UCSD-AML1 (cell line): ENCODE data around the gene GRK3.
"Not testable (repeated sequence)": the region's sequence is repeated elsewhere in the genome, so short reads cannot be mapped to it uniquely, and the experiment has no call there.

ENCODE experiments used
- DNase-seq: peaks from one replicate; lab custom pipeline; 2025; ENCODE audit not compliant: unreplicated experiment; lab: John Stamatoyannopoulos, UW

GRK3 gene

DNA sequence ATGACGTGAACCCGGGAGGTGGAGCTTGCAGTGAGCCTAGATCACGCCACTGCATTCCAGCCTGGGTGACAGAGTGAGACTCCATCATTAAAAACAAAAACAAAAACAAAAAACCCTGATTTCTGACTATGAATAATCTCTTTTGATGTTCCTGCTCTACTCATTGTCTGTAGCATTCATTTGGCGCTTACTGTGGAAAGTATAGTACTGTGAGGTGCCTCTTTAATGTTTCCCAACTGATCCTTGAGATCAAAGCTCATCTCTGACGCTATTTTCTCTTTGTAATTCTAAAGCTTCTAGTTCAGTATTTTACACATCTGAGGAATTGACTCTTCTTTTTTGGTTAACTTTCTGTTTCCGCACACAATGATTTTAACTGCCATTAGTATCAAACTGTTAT, 60.0 kb downstream of the GRK3 start:
- DNase-seq: no peak

DNA sequence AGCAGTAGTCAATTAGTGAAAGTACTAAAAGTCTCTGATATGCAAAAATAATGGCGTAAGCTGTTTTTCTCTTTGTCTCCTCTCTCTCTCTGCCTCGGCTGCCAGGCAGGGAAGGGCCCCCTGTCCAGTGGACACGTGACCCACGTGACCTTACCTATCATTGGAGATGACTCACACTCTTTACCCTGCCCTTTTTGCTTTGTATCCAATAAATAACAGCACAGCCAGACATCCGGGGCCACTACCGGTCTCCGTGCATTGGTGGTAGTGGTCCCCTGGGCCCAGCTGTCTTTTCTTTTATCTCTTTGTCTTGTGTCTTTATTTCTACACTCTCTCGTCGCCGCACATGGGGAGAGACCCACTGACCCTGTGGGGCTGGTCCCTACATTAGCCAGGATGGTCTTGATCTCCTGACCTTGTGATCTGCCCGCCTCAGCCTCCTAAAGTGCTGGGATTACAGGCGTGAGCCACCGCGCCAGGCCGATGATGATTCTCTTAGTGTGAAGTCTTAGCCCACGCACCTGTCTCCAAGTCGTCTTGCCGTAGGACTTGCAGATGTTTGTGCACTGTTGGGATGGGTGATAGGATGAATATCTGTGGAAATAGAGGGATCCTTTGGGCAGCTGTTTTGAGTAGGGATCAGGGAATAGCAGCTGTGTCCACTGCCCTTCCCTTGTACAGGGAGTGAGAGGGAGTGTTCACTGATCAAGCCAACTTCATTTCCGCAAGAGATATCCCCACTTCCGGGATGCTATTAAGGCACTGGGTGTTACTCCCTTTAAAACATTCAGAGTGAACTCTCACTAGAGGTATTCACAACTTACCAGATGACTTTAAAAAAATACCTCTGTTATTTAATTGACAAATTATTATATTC, 61.5 kb downstream of the GRK3 start:
- not testable (repeated sequence) for DNase-seq

DNA sequence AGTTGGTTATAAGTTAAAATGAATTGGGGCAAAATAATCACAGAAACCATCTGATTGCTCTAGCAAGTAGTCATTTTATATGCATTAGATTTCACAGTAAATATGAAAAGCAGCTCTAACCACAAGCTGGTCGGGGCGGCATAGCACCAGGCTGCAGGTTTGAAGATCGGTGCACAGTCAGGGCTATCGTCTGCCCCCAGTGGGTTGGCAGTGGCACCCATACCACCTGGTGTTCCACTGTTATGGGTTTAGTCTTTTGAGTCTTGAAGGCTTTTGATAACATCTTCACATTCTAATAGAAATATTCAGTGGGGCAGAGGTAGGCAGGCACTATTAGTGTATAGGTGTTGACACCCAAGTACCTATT, 62.1 kb downstream of the GRK3 start:
- no peak for DNase-seq

- no peak for DNase-seq
These were observed 62.9 kb downstream of the GRK3 start for GRCh38 chr22:25627271-25627852.

DNA sequence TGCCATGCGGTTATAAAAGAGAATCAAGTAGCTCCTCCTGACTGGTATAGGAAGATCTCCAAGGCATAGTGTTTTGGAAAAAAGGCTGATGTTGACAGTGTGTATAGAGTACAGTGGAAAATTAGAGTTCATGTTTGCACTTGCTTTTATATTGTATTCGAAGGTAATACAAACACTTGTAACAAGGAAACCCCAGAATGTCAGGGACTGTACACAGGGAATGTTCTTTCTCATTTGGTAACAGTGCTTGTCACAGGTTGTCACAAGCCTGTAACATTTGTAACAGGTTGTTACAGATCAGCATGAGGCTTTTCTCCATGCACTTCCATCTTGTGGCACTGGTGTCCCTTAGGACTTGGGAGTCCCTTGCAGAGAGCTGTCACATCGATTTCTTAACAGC, 64.0 kb downstream of the GRK3 start:
- no peak for DNase-seq

DNA sequence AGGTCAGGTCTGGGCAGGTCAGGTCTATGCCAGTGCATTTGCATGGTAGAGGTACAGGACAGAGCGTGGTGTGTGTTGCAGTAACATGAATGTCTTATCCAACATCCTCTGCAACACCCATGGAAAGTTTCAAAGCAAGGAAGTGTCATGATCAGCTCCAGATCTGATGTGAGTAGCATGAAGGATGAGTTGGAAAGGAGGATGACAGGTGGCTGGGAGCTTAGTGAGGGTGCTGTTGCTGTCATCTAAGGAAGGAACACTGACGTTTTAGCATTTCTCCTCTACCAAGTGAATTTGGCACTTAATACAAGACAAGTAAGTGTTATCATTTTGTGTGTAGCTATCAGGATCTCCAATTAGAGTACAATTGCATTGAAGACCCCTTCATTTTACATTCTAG, 65.1 kb downstream of the GRK3 start:
- no peak for DNase-seq

DNA sequence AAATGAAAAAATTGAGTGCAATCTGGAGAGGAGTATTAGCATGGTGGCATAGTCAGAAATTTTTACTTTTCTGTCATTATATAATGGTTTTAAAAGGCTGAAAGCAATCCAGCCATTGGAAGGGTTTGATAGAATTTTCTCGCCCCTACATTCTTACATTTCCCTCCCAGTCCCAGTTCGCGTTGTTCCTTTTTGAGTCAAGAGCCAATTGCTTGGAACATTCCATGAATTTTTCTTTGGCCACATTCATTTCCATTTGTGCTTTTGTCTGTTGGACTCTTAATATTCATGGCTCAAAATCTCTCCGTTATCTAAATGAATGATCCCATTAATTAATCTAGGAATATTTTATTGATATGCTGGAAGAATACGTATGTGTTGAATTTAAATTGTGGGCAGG, 66.0 kb downstream of the GRK3 start:
- no peak for DNase-seq

- DNase-seq: no peak
These were observed 71.8 kb downstream of the GRK3 start for GRCh38 chr22:25636323-25636722.

GRCh38 chr22:25637032-25637431, 72.6 kb downstream of the GRK3 start:
- DNase-seq: no peak

GRCh38 chr22:25637672-25638071, 73.2 kb downstream of the GRK3 start:
- no peak for DNase-seq

DNA sequence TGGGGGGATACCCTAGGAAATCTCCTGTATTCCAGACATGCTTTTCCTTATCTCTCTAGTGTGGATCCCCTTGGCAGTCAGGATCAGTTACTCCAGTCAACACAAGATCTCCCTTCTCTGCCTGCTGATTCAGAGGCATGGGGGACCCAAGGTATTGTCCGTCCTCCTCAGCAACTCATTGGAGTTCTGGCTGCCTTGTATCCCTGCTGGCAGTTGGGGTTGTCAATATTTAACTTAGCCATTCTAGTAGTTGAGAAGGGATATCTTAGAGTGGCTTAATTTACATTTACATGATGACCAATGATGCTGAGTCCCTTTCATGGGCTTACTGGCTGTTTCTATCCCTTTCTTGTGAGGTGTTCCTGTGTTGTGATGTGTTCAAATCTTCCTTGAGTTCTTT, 74.2 kb downstream of the GRK3 start:
- DNase-seq: no peak

DNA sequence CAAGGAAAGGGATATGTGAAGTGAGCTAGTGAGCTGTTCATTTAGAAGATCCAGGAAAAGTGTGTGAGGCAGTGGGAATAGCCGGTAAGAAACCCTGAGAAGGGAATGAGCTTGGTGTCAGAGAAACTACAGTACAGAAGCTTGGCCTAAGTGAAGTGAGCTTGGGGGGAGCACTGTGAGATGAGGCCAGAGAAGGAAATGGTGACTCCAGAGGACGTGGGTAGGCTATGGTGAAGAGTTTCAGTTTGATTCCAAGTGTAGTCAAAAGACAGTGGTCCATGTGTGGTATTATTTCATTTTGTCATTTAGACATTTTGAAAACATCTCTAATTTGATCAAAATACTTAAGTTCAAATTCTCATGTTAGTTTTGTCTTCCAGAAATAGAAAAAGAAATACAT, 77.2 kb downstream of the GRK3 start:
- no peak for DNase-seq

DNA sequence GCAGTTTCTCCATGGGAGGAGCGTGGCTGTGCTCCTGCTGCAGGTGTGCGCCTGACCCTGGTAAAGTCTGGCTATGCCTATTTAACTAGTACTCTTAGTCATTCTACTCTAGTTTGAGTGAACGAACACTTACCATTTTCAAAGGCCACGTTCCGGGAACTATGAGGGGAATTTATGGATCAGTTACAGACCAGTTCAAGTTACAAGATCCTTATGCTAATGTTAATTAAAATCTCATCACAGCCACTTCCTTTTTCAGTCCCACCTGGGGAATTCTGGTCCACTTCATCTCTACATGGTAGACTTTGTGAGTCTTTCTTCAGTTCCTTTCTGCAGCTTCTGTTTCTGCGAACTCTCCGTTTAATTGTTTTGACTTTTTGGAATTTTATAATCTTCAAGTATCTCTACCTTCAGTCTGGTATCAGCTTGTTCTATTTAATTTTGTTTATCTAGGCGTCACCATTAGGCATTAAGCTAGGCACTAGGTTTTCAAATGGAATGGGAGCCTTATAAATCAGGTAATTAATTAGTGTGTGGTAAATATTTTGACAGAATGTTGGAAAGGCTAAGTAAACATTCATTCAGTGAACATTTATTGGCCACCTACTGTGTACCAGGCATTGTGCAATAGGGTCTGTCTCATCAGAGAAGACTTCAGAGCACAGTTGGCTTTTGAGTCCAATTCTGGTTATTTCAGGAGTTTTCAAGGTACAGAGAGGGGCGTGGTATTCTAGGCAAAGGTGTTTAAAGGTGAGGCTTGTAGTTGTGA, 78.9 kb downstream of the GRK3 start:
- no peak for DNase-seq

- no peak for DNase-seq
These were observed 79.6 kb downstream of the GRK3 start for GRCh38 chr22:25644122-25644521.

DNA sequence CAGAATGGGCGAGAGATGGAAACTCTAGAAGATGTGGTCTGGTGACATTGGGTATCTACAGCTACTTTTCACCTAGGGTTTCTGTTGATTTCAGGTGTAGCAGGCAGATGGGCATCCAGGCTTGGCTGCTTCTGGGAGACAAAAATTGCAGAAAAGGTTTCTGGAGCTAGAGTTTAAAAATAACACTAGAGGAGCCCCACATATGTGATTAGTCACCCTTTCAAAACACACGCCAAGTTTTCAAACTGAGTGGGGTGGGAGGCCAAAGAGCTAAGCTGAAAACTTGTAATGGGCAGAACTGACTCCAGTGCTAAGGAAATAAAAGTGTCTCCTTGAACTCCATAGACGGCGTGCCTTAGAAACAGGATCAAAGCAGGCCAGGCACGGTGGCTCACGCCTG, 80.8 kb downstream of the GRK3 start:
- DNase-seq: no peak

DNA sequence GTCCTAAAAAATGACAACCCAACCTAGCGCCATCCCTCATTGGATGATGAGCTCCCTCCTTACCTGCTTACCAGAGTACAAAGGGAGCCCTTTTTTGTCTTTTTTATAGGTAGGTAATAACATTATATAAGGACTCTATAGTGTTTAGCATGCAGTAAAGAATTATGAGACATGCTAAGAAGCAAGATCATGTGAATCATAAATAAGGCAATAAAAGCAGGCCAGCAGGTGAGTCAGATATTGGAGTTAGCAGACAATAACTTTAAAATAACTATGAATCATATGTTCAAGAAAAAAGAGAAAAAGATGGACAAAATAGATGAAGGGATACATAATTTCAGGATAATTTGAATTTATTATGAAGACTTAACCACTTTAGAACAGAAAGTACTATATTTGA, 81.5 kb downstream of the GRK3 start:
- no peak for DNase-seq

GRCh38 chr22:25650833-25651232, 86.4 kb downstream of the GRK3 start:
- no peak for DNase-seq

DNA sequence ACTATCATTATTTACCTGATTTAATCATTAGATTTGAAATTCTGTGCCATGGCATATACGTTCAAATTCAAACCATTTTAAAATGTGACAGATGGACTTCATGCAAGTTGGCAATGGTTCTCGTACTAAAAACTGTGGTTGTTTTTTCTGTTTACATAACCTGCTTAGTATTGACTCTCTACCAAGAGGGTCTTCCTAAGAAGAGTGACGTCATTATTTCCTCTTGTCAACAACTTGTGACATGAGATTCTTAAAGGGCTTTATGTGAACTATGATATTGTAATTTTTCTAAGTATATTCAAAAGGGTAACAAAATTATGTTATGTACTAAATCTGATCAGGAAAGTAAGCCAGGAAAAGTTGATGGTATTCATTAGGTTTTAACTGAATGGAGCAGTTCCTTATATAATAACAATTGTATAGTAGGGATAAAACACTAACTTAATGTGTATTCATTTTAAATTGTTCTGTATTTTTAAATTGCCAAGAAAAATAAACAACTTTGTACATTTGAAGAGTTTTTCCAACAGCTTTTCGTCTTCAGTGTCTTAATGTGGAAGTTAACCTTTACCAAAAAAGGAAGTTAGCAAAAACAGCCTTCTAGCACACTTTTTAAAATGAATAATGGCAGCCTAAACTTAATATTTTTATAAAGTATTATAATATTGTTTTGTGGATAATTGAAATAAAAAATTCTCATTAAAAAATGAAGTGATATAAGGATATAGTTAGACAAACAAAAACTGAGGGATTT, 87.0 kb downstream of the GRK3 start:
- no peak for DNase-seq

GRCh38 chr22:25654676-25655075, 90.2 kb downstream of the GRK3 start:
- no peak for DNase-seq

- no peak for DNase-seq
These were observed 91.0 kb downstream of the GRK3 start for GRCh38 chr22:25655371-25655935.

DNA sequence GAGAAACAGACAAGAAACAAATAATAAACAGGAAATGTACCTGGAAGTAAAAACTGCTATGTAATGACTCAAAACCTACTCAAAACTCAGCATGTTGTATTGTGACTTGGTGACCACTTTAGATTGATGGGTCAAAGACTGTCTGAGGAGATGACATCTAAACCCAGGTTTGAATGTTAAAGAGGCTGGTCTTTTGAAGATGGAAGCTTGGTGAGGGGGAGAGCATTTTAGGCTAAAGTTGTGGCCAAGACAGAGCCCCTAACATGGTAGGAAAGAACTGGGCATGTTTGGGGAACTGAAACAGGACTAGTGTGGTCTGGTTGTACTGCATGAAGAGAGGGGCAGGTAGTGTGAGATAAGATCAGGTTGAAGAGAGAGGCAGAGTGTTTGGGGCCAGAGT, 92.2 kb downstream of the GRK3 start:
- DNase-seq: no peak
